Measurements from ENCODE around the gene TLN1.

- TF ChIP-seq CTCF (IDR thresholded peaks at IDR 0.05) (no peak), POLR2A (IDR thresholded peaks at IDR 0.05; ENCODE audit: low read depth) (no peak)
Measured at GRCh38 chr9:35732800-35733541, 976 bp upstream of the TLN1 start.

All from esophagus muscularis mucosa (tissue), 3 donors.